ENCODE measurements around the gene UBXN10. TPM values are rescaled to one million over a fixed set of nuclear protein-coding genes. Genes with fewer than 3 reads are reported as not detected.
"Not testable (repeated sequence)": the region's sequence is repeated elsewhere in the genome, so short reads cannot be mapped to it uniquely, and the experiment has no call there.

The UBXN10 gene
- polyA plus RNA-seq, 2 donors: 0.35 to 1.2 TPM

- peaks cover 0 to 6% of the 10 kb centered on the region in 2 donors for H3K4me1 ChIP-seq (ENCODE audit: control insufficient read depth in 2 of 2, insufficient read depth in 2 of 2, low read length in 1 of 2)
- WGBS, 2 donors: 79 to 82% methylated on average over 10 of the region's 10 CpGs
- no peaks in the 10 kb centered on the region for H3K9me3 ChIP-seq (ENCODE audit: control insufficient read depth in 2 of 2, insufficient read depth in 1 of 2, low read depth in 1 of 2, low read length in 1 of 2)
- H3K36me3 ChIP-seq (ENCODE audit: control insufficient read depth in 2 of 2, insufficient read depth in 2 of 2, low read length in 1 of 2): no peaks in the 10 kb centered on the region
- H3K4me3 ChIP-seq (ENCODE audit: low read depth in 1 of 2, low read length in 2 of 2): no peak overlapping the region
- no peaks in the 10 kb centered on the region for H3K27me3 ChIP-seq (ENCODE audit: control insufficient read depth in 1 of 2, insufficient read depth in 2 of 2, low read length in 2 of 2)
- H3K27ac ChIP-seq (ENCODE audit: low read depth in 2 of 2, low read length in 1 of 2): no peak overlapping the region
Observed at GRCh38 chr1:20210736-20211460, 25.0 kb downstream of the UBXN10 start.

GRCh38 chr1:20211511-20211931 lies 25.6 kb downstream of the UBXN10 start:
- Histone ChIP-seq H3K4me1 (ENCODE audit: control insufficient read depth in 2 of 2, insufficient read depth in 2 of 2, low read length in 1 of 2) (peaks cover 0 to 6% of the 10 kb centered on the region in 2 donors), H3K36me3 (ENCODE audit: control insufficient read depth in 2 of 2, insufficient read depth in 2 of 2, low read length in 1 of 2) (no peaks in the 10 kb centered on the region), H3K27me3 (ENCODE audit: control insufficient read depth in 1 of 2, insufficient read depth in 2 of 2, low read length in 2 of 2) (no peaks in the 10 kb centered on the region), H3K9me3 (ENCODE audit: control insufficient read depth in 2 of 2, insufficient read depth in 1 of 2, low read depth in 1 of 2, low read length in 1 of 2) (no peaks in the 10 kb centered on the region), H3K27ac (ENCODE audit: low read depth in 2 of 2, low read length in 1 of 2) (peak overlapping the region; percentile 36 to 37), H3K4me3 (ENCODE audit: low read depth in 1 of 2, low read length in 2 of 2) (no peak overlapping the region)
- 35 to 50% methylated on average over 4 of the region's 4 CpGs for WGBS, 2 donors

GRCh38 chr1:20212085-20212684 lies 26.3 kb downstream of the UBXN10 start:
- Histone ChIP-seq H3K36me3 (ENCODE audit: control insufficient read depth in 2 of 2, insufficient read depth in 2 of 2, low read length in 1 of 2) (no peaks in the 10 kb centered on the region), H3K9me3 (ENCODE audit: control insufficient read depth in 2 of 2, insufficient read depth in 1 of 2, low read depth in 1 of 2, low read length in 1 of 2) (peaks cover 0 to 2% of the 10 kb centered on the region in 2 donors), H3K4me1 (ENCODE audit: control insufficient read depth in 2 of 2, insufficient read depth in 2 of 2, low read length in 1 of 2) (peaks cover 0 to 6% of the 10 kb centered on the region in 2 donors), H3K27ac (ENCODE audit: low read depth in 2 of 2, low read length in 1 of 2) (no peak overlapping the region), H3K27me3 (ENCODE audit: control insufficient read depth in 1 of 2, insufficient read depth in 2 of 2, low read length in 2 of 2) (no peaks in the 10 kb centered on the region), H3K4me3 (ENCODE audit: low read depth in 1 of 2, low read length in 2 of 2) (no peak overlapping the region)
- 62 to 65% methylated on average over 11 of the region's 11 CpGs for WGBS, 2 donors

- peaks cover 0 to 6% of the 10 kb centered on the region in 2 donors for H3K4me1 ChIP-seq (ENCODE audit: control insufficient read depth in 2 of 2, insufficient read depth in 2 of 2, low read length in 1 of 2)
- H3K9me3 ChIP-seq (ENCODE audit: control insufficient read depth in 2 of 2, insufficient read depth in 1 of 2, low read depth in 1 of 2, low read length in 1 of 2): peaks cover 0 to 2% of the 10 kb centered on the region in 2 donors
- WGBS, 2 donors: 3% methylated on average over 21 of the region's 21 CpGs
- H3K4me3 ChIP-seq (ENCODE audit: low read depth in 1 of 2, low read length in 2 of 2): no peak overlapping the region
- H3K27me3 ChIP-seq (ENCODE audit: control insufficient read depth in 1 of 2, insufficient read depth in 2 of 2, low read length in 2 of 2): no peaks in the 10 kb centered on the region
- H3K27ac ChIP-seq (ENCODE audit: low read depth in 2 of 2, low read length in 1 of 2): peak overlapping the region in 1 of 2 donors; percentile 51
- no peaks in the 10 kb centered on the region for H3K36me3 ChIP-seq (ENCODE audit: control insufficient read depth in 2 of 2, insufficient read depth in 2 of 2, low read length in 1 of 2)
Observed at GRCh38 chr1:20212685-20213331, 26.9 kb downstream of the UBXN10 start.

GRCh38 chr1:20215716-20216115 lies 29.8 kb downstream of the UBXN10 start:
- Histone ChIP-seq H3K4me1 (ENCODE audit: control insufficient read depth in 2 of 2, insufficient read depth in 2 of 2, low read length in 1 of 2) (peaks cover 0 to 6% of the 10 kb centered on the region in 2 donors), H3K4me3 (ENCODE audit: low read depth in 1 of 2, low read length in 2 of 2) (no peak overlapping the region), H3K36me3 (ENCODE audit: control insufficient read depth in 2 of 2, insufficient read depth in 2 of 2, low read length in 1 of 2) (no peaks in the 10 kb centered on the region), H3K9me3 (ENCODE audit: control insufficient read depth in 2 of 2, insufficient read depth in 1 of 2, low read depth in 1 of 2, low read length in 1 of 2) (peaks cover 0 to 2% of the 10 kb centered on the region in 2 donors), H3K27me3 (ENCODE audit: control insufficient read depth in 1 of 2, insufficient read depth in 2 of 2, low read length in 2 of 2) (no peaks in the 10 kb centered on the region), H3K27ac (ENCODE audit: low read depth in 2 of 2, low read length in 1 of 2) (no peak overlapping the region)
- 78% methylated on average over 6 of the region's 6 CpGs for WGBS, 2 donors

- peaks cover 0 to 3% of the 10 kb centered on the region in 2 donors for H3K4me1 ChIP-seq (ENCODE audit: control insufficient read depth in 2 of 2, insufficient read depth in 2 of 2, low read length in 1 of 2)
- no peak overlapping the region for H3K27ac ChIP-seq (ENCODE audit: low read depth in 2 of 2, low read length in 1 of 2)
- WGBS, 2 donors: 83 to 88% methylated on average over 1 of the region's 1 CpG
- no peak overlapping the region for H3K4me3 ChIP-seq (ENCODE audit: low read depth in 1 of 2, low read length in 2 of 2)
- no peaks in the 10 kb centered on the region for H3K27me3 ChIP-seq (ENCODE audit: control insufficient read depth in 1 of 2, insufficient read depth in 2 of 2, low read length in 2 of 2)
- H3K36me3 ChIP-seq (ENCODE audit: control insufficient read depth in 2 of 2, insufficient read depth in 2 of 2, low read length in 1 of 2): no peaks in the 10 kb centered on the region
- H3K9me3 ChIP-seq (ENCODE audit: control insufficient read depth in 2 of 2, insufficient read depth in 1 of 2, low read depth in 1 of 2, low read length in 1 of 2): peaks cover 0 to 2% of the 10 kb centered on the region in 2 donors
Observed at GRCh38 chr1:20216574-20216973, 30.7 kb downstream of the UBXN10 start.

GRCh38 chr1:20219053-20219452 lies 33.2 kb downstream of the UBXN10 start:
- H3K36me3 ChIP-seq (ENCODE audit: control insufficient read depth in 2 of 2, insufficient read depth in 2 of 2, low read length in 1 of 2); H3K4me1 ChIP-seq (ENCODE audit: control insufficient read depth in 2 of 2, insufficient read depth in 2 of 2, low read length in 1 of 2); H3K4me3 ChIP-seq (ENCODE audit: low read depth in 1 of 2, low read length in 2 of 2); H3K27me3 ChIP-seq (ENCODE audit: control insufficient read depth in 1 of 2, insufficient read depth in 2 of 2, low read length in 2 of 2); H3K27ac ChIP-seq (ENCODE audit: low read depth in 2 of 2, low read length in 1 of 2); H3K9me3 ChIP-seq (ENCODE audit: control insufficient read depth in 2 of 2, insufficient read depth in 1 of 2, low read depth in 1 of 2, low read length in 1 of 2): not testable (repeated sequence)
- WGBS, 2 donors: 81 to 82% methylated on average over 6 of the region's 6 CpGs

- Histone ChIP-seq H3K4me1 (ENCODE audit: control insufficient read depth in 2 of 2, insufficient read depth in 2 of 2, low read length in 1 of 2) (no peaks in the 10 kb centered on the region), H3K36me3 (ENCODE audit: control insufficient read depth in 2 of 2, insufficient read depth in 2 of 2, low read length in 1 of 2) (no peaks in the 10 kb centered on the region), H3K27me3 (ENCODE audit: control insufficient read depth in 1 of 2, insufficient read depth in 2 of 2, low read length in 2 of 2) (no peaks in the 10 kb centered on the region), H3K27ac (ENCODE audit: low read depth in 2 of 2, low read length in 1 of 2) (no peak overlapping the region), H3K9me3 (ENCODE audit: control insufficient read depth in 2 of 2, insufficient read depth in 1 of 2, low read depth in 1 of 2, low read length in 1 of 2) (peaks cover 0 to 2% of the 10 kb centered on the region in 2 donors), H3K4me3 (ENCODE audit: low read depth in 1 of 2, low read length in 2 of 2) (no peak overlapping the region)
- WGBS, 2 donors: 33 to 43% methylated on average over 5 of the region's 5 CpGs
Observed at GRCh38 chr1:20220036-20220435, 34.1 kb downstream of the UBXN10 start.

- WGBS, 2 donors: 82 to 83% methylated on average over 2 of the region's 2 CpGs
- Histone ChIP-seq H3K36me3 (ENCODE audit: control insufficient read depth in 2 of 2, insufficient read depth in 2 of 2, low read length in 1 of 2) (no peaks in the 10 kb centered on the region), H3K27me3 (ENCODE audit: control insufficient read depth in 1 of 2, insufficient read depth in 2 of 2, low read length in 2 of 2) (no peaks in the 10 kb centered on the region), H3K27ac (ENCODE audit: low read depth in 2 of 2, low read length in 1 of 2) (no peak overlapping the region), H3K9me3 (ENCODE audit: control insufficient read depth in 2 of 2, insufficient read depth in 1 of 2, low read depth in 1 of 2, low read length in 1 of 2) (no peaks in the 10 kb centered on the region), H3K4me3 (ENCODE audit: low read depth in 1 of 2, low read length in 2 of 2) (no peak overlapping the region), H3K4me1 (ENCODE audit: control insufficient read depth in 2 of 2, insufficient read depth in 2 of 2, low read length in 1 of 2) (no peaks in the 10 kb centered on the region)
Observed at GRCh38 chr1:20223106-20223505, 37.2 kb downstream of the UBXN10 start.

Data from esophagus (tissue), 2 donors.